HepG2 (cell line): ENCODE data around the gene MBD3.

Experiments
- CAMTA2 ChIP-seq: sonication (generic); formaldehyde crosslinking; IDR thresholded peaks from 2 replicates; pipeline ENCODE4 v1.4.0; 2020; ENCODE audit warnings: mild to moderate bottlenecking, missing genetic modification reagents, borderline replicate concordance
- CTCF ChIP-seq: sonication (generic); formaldehyde crosslinking; IDR thresholded peaks from 2 replicates; pipeline ENCODE4 v1.5.0; 2020; ENCODE audit warnings: mild to moderate bottlenecking, missing genetic modification reagents, moderate library complexity
- NFYB ChIP-seq: sonication (generic); formaldehyde crosslinking; IDR thresholded peaks from 2 replicates; pipeline ENCODE4 v1.4.0; 2020; ENCODE audit warnings: missing genetic modification reagents
- TBP ChIP-seq: sonication (generic); formaldehyde crosslinking; IDR thresholded peaks from 2 replicates; pipeline ENCODE4 v1.5.0; 2020; ENCODE audit warnings: missing genetic modification reagents
- ZNF10 ChIP-seq: sonication (generic); formaldehyde crosslinking; IDR thresholded peaks from 2 replicates; pipeline ENCODE4 v1.4.0; 2020; ENCODE audit warnings: mild to moderate bottlenecking, low read depth, missing genetic modification reagents, borderline replicate concordance

- TF ChIP-seq NFYB (CRISPR knock-in tag) (no peak), CAMTA2 (CRISPR knock-in tag) (no peak), ZNF10 (CRISPR knock-in tag) (no peak), CTCF (CRISPR knock-in tag) (no peak), TBP (CRISPR knock-in tag) (no peak)
Observed at GRCh38 chr19:1531587-1531986, 61.1 kb downstream of the MBD3 start.
